HG03066 (cell line): Measurements from ENCODE around the gene ZNF765.
"Not testable (repeated sequence)": the region's sequence is repeated elsewhere in the genome, so short reads cannot be mapped to it uniquely, and the experiment has no call there.

Experiments
- ATAC-seq: cut with Tn5 transposase; IDR thresholded peaks from one replicate; pipeline ENCODE4 v1.9.1; 2021; ENCODE audit warnings: low read depth; ENCODE audit not compliant: unreplicated experiment

Gene ZNF765

DNA sequence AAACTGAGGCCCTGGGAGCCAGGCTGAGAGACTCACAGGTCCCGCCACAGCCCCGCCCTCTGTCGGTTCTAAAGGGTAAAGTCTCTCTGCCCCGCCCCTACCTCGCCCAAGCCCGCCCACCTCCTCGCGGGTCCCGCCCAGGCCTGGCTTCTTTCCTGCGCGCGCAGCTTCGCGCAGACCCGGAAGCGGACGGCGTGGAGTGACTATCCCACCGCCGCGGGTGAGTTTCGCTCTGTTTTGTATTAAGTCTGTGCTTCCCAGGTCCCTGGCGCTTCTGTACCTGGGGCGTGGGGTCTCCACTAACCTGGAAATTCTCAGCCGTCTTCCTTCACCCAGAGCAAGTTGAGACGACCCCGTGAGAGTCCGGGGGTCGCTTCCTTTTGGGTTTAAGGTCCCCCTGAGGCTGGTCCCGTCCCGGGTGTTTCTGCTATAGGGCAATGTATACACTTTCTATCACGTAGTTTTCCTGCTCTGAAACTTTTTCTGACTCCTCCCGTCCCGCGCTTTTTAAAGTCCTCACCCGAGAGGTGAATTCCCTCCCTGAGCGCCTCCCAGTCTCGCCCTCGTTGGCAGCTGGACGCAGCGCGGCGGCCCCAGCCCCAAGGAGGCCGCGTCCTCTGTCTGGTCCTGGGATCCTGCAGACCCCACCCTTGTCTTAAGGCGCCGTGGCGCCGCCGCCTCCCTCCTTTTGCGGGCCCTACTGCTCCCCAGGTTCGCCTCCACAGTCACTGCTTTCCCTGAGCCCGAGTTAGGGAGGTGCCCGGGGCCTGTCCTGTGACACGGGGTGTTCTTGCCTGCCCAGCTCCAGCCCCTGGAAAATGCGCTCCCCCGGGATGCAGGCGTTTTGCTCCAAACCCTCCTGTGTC, at the start of gene ZNF765:
ZNF765 (plus strand) TSS at position 176 of the 866 bp plus-strand sequence. CDS start 2,867 bp downstream, outside the sequence.
- peak; percentile 91 for ATAC-seq

GRCh38 chr19:53355739-53356138, 39.2 kb upstream of the ZNF765 start:
- no peak for ATAC-seq

GRCh38 chr19:53357821-53358581, 36.9 kb upstream of the ZNF765 start:
- no peak for ATAC-seq

GRCh38 chr19:53360056-53360455, 34.9 kb upstream of the ZNF765 start:
- ATAC-seq = not testable (repeated sequence)

DNA sequence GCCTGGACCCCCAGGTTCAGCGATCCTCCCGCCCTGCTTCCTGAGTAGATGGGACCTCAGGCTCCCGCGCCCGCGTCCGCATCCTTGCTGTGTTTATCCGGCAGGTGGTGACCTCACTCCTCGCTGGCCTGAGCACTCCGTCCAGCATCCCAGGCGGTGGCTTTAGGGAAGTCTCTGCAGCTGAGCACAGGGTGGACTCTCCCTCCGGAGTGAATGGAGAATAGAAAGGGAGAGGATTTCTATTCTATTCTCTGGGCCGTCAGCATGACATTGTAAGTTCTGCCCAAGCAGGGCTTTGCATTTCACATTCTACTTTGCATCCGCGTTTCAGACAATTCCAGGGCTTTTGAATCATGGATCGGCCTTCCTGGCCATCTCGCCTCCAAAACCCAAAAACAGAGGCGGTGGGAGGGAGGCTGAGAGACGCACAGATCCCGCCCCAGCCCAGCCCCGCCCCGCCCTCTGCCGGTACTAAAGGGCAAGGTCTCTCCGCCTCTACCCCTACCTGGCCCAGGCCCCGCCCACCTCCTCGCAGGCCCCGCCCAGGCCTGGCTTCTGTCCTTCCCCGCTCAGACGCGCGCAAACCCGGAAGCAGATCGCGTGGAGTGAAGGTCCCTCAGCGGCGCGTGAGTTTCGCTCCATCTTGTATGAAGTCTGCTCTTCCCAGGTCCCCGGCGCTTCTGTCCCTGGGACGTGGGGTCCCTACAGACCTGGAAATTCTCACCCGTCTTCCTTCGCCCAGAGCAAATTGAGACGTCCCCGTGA, 29.6 kb upstream of the ZNF765 start, which contains the start of gene ZNF525:
ZNF525 (plus strand) TSS at position 572 of the 765 bp plus-strand sequence. CDS start 6,577 bp downstream, outside the sequence.
- ATAC-seq = peak; percentile 95

DNA sequence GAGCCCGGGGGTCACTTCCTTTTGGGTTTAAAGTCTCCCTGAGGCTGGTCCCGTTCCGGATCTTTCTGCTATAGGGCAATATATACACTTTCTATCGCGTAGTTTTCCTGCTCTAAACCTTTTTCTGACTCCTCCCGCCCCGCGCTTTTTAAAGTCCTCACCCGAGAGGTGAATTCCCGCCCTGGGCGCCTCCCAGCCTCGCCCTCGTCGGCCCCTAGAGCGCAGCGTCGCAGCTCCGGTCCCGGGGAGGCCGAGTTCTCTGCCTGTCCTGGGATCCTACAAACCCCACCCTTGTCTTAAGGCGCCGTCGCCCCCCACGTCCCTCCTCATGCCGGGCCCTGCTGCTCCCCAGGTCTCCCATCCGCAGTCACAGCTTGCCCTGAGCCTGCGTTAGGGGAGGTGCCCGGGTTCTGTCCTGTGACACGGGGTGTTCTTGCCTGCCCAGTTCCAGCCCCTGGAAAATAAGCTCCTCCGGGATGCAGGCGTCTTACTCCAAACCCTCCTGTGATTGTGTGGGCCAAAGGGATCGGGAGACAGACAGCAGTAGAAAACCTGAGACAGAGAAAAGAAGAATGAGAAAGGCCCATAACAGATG, 29.0 kb upstream of the ZNF765 start:
- ATAC-seq = peak; percentile 54

DNA sequence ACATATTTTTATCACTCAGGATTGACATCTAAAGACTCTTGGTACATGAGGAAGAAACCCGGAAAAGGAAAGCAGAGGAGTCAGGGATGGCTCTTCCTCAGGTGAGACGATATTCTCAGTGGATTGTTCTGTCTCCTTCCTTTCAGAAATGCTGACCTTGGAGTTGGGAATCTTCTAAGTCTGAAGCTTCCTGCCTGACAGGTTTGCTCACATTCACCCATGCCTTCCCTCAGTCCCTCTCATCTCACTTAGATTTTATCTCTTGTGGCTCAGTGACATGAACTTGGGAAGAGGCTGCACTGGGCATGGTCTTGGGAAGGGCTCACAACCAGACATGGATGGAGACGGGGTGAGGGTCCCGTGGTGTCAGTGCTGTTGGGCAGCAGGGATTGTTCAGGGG, 22.8 kb upstream of the ZNF765 start:
- ATAC-seq = no peak

GRCh38 chr19:53374288-53374687, 20.7 kb upstream of the ZNF765 start:
- ATAC-seq = no peak

- no peak for ATAC-seq
Measured at GRCh38 chr19:53374743-53375142, 20.2 kb upstream of the ZNF765 start.

GRCh38 chr19:53381376-53381775, 13.6 kb upstream of the ZNF765 start:
- ATAC-seq = no peak

GRCh38 chr19:53388168-53388567, 6.8 kb upstream of the ZNF765 start:
- ATAC-seq = no peak

- no peak for ATAC-seq
Measured at GRCh38 chr19:53388904-53389303, 6.0 kb upstream of the ZNF765 start.

DNA sequence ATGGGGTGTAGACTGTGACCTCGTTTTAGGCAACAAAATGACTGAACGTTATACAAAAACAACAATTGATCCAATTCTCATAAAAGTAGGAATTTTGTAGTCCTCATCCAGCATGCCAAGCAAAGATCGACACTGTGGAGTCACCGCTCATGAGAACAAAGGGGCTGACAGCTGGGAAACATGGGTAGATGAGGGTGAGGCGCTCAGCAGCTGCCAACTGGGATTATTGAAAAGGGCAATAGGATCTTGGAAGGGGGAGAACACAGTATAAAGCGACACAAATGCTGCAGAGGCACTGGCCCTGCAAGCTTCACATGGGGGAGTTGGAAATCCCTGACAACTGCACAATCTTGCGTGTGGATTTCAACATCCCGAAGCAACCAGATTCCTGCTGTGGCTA, 5.4 kb upstream of the ZNF765 start:
- no peak for ATAC-seq

GRCh38 chr19:53389978-53390377, 5.0 kb upstream of the ZNF765 start:
- no peak for ATAC-seq

- ATAC-seq = no peak
Measured at GRCh38 chr19:53394522-53394973, 401 bp upstream of the ZNF765 start.

GRCh38 chr19:53395840-53396524, 1.0 kb downstream of the ZNF765 start:
- not testable (repeated sequence) for ATAC-seq

GRCh38 chr19:53396525-53396868, 1.5 kb downstream of the ZNF765 start:
- ATAC-seq = no peak

DNA sequence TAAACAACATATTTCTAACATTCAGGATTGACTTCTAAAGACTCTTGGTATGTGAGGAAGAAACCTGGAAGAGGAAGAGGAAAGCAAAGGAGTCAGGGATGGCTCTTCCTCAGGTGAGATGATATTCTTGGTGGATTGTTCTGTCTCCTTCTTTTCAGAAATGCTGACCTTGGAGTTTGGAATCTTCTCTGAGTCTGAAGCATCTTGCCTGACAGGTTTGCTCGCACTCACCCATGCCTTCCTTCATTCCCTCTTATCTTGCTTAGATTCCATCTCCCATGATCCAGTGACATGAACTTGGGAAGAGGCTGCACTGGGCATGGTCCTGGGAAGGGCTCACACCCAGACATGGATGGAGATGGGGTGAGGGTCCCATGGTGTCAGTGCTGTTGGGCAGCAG, 3.0 kb downstream of the ZNF765 start:
- not testable (repeated sequence) for ATAC-seq

DNA sequence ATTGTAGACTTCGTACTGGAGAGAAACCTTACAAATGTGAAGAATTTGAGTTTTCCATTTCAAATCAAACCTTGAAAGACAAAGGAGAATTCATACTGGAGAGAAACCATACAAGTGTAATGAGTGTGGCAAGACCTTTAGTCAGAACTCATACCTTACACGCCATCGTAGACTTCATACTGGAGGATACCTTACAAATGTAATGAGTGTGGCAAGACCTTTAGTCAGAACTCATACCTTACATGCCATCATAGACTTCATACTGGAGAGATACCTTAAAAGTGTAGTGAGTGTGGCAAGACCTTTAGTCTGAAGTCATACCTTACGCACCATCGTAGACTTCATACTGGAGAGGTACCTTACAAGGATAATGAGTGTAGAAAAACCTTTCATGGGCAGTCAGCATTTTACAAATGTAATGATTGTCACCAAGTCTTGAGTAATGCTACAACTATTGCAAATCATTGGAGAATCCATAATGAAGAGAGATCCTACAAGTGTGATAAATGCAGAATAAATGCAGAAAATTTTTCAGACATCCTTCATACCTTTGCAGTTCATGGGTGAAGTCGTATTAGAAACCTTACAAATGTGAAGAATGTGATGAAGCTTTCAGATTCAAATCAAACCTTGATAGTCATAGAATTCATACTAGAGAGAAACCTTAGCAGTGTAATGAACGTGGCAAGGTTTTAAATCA, 14.7 kb downstream of the ZNF765 start:
- no peak for ATAC-seq
